Kidney capillary endothelial cell (primary cell): ENCODE results near the gene SGCE.
"Not testable (repeated sequence)": the region's sequence is repeated elsewhere in the genome, so short reads cannot be mapped to it uniquely, and the experiment has no call there.

Experiments used
- DNase-seq: peaks from one replicate; pipeline ENCODE4 v3.0.0-alpha.2; 2018; ENCODE audit warnings: low spot score

SGCE gene, protein sequence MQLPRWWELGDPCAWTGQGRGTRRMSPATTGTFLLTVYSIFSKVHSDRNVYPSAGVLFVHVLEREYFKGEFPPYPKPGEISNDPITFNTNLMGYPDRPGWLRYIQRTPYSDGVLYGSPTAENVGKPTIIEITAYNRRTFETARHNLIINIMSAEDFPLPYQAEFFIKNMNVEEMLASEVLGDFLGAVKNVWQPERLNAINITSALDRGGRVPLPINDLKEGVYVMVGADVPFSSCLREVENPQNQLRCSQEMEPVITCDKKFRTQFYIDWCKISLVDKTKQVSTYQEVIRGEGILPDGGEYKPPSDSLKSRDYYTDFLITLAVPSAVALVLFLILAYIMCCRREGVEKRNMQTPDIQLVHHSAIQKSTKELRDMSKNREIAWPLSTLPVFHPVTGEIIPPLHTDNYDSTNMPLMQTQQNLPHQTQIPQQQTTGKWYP

DNA sequence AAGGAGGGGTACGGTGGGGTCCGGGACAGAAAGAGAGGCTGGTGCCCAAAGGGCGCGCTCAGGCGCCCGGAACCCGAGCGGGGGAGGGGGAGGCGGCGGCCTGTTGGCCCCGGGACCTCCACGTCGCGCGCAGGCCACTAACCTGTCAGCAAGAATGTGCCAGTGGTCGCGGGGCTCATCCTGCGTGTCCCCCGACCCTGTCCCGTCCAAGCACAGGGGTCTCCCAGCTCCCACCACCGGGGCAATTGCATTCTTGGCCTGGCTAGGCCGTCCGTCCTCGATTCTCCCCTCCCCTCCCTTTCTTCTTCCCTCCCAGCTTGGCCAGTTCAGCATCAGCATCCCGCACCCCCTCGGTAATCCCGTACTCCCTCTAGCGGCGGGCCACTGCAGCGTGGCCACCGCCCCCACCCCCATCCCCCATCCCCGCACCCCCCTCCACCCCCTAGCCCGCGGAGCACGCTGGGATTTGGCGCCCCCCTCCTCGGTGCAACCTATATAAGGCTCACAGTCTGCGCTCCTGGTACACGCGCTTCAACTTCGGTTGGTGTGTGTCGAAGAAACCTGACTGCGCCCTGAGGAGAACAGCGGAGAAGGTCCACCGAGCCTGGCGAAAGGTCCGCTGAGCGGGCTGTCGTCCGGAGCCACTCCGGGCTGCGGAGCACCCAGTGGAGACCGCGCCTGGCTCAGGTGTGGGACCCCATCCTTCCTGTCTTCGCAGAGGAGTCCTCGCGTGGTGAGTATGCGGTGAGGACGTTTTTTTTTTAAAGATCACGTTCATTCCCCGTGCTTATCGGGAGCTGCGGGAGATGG lies at the start of gene SGCE:
Gene SGCE, minus strand, starts transcription at position 286 of the 810 bp plus-strand sequence. Its CDS starts 35 bp downstream, at position 251.
- peak; percentile 66 for DNase-seq

DNA sequence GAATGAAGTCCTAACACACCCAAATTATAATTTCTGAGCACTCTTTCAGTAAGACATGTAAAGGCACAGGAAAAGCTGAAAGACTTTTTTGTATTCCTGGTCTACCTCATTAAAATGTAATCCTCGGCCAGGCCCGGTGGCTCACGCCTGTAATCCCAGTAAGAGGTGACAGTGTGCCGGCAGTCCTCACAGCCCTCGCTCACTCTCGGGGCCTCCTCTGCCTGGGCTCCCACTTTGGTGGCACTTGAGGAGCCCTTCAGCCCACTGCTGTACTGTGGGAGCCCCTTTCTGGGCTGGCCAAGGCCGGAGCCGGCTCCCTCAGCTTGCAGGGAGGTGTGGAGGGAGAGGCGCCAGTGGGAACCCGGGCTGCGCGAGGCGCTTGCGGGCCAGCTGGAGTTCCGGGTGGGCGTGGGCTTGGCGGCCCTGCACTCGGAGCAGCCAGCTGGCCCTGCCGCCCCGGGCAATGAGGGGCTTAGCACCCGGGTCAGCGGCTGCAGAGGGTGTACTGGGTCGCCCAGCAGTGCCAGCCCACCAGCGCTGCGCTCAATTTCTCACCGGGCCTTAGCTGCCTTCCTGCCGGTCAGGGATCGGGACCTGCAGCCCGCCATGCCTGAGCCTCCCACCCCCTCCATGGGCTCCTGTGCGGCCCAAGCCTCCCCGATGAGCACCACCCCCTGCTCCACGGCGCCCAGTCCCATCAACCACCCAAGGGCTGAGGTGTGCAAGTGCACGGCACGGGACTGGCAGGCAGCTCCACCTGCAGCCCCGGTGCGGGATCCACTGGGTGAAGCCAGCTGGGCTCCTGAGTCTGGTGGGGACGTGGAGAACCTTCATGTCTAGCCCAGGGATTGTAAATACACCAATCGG lies 49.5 kb upstream of the SGCE start:
- DNase-seq: not testable (repeated sequence)

DNA sequence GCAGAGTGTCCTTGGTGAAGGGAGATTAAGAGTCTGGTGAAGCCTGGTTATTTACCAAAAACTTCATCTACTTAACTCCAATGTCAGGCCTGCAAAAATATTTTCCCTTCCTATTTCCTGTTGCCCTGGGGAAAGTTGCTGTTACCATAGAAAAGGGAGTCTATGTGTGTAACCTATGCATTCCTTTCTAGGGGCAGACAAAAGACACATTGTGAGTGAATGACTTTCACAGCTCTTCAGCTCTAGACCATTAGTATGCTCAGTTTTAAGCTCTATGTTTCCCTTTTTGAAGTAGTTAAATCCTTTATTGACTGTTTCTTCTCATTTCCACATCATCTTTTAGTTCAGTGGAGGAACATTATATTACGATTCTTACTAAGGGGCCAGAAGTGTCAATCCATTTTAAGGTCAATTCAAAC lies 45.6 kb upstream of the SGCE start:
- peak; percentile 50 for DNase-seq

DNA sequence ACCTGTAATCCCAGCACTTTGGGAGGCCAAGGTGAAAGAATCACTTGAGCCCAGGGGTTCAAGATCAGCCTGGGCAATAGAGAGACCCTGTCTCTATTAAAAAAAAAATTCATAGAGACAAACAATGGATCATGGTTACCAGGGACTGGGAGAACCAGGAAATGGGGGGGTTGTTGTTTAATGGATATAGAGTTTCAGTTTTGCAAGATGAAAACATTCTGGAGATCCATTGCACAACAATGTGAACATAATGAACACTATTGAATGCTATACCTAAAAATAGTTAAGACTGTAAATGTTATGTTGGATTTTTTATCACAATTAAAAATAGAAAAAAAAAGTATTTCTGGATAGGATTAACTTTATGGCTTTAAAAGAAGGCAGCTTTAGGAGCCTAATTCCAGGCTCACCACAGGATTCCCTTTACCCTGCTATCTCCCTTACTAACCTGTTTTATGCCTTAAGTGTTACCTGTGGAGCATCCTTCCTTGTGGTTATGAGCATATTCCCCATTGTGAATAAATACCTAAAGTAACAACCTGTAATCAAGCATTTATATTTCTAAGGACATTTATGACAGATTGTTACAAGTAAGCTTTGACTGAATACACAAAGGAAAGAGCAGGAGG lies 45.1 kb upstream of the SGCE start:
- DNase-seq: no peak

DNA sequence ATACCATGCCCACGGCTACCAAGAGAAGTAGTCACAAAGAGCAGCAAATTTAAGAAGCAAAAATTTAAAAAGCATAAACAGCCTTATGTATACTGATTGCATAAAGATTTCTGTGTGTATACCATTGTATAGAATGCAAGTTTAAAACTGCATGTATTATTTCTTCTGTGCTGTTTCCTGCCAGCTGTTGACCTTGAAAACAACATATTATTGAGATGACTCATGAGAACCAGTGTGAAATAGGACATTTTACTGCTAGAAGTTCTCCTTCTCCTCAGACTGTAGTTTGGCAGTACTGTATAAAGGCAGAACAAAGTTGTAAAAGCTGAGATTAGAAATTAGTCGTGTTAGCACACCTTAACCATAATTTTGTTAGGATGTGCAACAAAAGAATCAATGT lies 42.3 kb upstream of the SGCE start:
- peak; percentile 83 for DNase-seq

DNA sequence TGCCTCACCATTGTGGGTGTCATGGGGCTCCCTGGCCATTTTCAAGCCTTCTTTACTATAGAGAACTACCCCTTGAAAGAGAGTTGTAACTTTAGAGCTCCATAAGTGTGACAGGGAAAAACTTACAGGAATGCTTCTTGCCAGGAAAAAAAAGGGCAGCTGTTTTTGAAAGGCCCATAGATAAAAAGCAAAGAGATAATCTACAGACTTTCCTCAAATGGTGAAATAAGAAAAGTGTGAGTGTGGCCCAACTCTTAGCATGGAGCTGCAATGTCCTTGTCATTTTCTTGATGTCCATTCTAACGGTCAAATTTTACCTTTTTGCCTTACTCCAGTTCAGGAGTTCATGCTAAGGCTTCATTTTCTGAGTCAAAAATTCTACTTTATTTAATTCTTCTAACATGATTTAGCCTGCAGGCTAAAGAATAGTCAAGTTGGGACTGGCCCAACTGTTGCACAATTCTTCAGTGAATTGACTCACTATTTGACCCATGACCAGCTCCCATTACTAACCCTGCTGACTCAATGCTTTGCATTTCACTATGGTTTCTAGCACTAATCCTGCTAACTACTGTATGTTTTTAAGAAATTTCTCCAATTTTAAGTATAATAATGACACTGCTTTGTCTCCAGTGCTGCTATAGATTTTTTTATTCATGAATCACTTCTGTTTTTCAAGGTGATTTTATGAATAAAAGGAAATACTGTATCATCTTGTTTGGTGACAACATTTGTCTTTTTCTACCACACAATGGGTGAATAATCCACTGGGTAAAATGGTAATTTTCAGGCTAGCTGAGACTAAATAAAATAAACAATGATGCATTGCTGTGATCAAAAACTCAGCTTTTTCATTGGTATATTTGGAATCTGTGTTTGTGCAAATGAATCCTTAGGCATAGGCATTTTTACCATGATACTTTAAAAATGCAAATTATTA lies 41.4 kb upstream of the SGCE start:
- DNase-seq: peak; percentile 93

DNA sequence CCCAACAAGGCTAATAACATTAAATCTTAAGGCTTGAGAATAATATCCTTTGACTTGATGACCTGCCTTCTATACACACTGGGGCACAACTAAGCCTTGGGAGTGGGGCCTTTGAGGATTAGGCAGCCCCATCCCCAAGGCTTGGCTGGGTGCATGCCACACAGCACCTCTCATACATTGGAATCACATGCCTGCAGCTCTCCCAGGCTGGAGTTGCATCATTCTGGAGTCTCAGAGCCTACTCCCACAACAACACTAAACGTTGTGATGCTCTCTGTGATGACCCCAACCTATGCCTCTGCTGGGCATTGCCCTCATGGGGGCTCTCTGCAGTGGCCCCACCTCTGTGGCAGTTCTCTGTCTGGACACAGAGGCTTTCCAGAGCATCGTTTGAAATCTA lies 31.9 kb upstream of the SGCE start:
- no peak for DNase-seq

DNA sequence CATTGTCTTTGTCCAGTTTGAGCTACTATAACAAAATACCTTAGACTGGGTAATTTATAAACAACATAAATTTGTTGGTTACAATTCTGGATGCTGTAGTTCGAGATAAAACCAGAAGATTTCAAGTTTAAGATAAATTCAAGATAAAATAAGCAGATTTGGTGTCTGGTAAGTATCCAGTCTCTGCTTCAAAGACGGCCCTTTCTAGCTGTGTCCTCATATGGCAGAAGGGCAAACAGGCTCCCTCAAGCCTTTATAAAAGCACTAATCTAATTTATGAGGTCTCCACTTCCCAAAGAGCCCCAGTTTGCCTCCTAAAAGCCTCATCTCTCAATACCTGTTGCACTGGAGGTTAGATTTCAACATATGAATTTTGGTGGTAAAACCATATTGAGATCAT lies 31.1 kb upstream of the SGCE start:
- DNase-seq: no peak

DNA sequence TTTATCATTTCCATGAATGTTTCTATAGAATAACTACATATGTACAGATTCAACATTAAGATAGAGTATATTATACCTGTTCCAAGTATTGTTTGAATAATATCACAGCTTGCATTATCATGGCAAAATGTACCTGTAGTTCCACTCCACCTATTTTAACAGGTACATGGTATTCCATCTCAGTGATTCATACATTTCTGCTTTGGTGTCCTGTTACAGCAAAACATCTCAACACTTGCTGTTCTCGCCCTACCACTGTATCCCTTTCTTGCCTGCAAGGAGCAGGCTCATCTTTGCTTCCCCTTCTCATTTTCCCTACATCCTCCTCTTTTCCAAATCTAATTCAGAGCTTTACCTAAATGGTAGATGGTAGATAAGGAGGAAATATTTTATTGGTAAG lies 27.1 kb upstream of the SGCE start:
- no peak for DNase-seq

DNA sequence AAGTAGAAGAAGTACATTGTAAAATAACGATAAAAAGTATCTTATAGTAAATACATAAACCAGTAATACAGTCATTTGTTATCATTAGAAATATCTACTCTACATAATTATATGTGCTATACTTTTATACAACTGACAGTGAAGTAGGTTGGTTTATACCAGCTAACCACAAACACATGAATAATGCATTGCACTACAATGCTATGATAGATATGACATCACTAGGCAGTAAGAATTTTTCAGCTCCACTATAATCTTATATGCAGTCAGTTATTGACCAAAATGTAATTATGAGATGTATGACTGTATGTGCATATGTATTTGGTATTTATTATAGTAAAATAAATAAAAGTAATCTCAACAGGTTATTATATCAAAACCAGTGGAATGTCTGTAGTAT lies 23.4 kb upstream of the SGCE start:
- no peak for DNase-seq

DNA sequence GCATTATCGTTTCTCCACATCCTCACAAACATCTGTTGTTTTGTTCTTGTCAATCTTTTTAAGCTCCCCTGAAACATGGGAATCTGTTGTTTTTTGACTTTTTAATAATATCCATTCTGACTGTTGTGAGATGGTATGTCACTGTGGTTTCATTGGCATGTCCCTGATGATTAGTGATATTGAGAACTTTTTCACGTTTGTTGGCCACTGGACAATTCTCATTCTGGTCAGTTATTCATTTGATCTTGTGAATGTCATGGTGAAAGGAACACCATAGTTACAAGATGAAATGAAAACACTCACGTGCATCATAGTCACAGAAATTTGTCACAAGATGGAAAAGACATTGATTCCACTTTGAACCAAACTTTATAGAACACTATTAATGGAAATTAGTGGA lies 20.5 kb upstream of the SGCE start:
- DNase-seq: no peak

DNA sequence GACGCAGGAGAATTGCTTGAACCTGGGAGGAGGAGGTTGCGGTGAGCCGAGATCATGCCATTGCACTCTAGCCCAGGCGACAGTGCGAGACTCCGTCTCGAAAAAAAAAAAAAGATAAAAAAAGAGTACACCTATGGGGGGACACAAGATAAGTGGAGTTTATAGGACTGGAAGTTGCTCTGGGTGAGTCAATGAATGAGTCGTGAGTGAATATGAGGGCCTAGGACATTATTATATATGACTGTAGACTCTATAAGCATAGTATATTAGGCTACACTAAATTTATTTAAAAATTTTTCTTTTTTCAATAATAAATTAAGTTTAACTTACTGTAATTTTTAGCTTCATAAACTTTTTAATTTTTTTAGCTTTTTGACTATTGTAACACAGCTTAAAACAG lies 19.4 kb upstream of the SGCE start:
- DNase-seq: no peak

DNA sequence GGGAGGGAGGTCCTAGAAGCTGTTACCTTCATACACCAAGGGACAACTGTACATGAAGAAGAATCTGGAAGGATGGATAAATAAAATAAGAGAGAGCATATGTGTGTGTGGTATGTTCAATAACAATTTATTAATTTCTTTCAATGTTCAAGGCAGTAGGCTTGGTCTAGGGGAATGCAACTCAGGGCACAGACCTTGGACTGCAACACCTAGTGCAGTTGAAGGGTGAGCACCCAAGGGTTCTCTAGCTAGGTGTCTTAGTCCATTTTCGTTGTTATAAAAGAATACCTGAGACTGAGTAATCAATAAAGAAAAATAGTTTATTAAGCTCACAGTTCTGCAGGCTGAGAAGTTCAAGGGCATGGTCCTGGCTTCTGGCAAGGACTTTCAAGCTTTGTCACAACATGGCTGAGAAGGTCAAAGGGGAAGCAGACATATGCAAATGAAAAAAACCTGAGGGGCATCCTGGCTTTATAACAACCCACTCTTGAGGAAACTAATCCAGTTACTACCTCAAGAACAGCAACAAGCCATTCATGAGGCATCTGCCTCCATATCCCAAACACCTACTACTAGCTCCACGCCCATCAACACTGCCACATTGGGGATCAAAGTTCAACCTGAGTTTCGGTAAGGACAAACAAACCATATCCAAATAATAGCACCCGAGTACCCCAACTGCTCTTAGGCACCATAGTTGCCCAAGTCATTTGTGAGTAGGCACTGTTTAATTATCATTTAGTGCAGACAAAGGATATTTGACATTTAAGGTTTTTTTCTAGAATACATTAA lies 15.7 kb upstream of the SGCE start:
- no peak for DNase-seq

DNA sequence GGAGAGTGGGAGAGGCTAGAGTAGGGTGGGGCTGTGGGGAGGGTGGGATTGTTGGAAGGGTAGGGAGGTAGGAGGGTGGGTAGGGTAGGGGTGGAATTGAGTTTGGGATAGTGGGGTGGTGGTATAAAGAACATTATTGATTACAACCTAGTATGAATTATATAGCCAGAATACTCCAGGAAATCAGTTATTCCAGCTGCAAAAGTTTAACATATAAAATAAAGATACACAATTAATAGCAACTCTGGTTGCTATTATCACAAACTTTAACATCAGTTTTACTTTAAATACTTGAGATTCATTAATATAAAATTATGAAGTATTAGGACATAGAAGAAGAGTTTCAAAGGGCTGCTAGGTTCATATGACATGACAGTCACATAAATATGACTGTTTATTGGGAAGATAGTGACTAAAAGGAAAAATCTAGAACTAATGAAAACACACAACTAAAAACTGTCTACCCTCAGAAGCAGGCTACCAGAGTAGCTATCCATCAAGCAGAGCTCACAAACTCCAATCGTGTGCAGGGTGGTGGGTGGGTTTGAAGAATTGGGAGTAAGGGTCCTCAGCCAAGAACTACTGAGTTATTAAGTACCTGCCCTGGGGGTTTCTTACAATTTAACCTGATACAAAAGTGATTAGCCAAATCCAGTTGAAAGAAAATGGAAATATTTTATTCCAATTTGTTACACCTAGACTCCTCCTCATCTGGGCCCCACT lies 14.0 kb upstream of the SGCE start:
- DNase-seq: no peak

DNA sequence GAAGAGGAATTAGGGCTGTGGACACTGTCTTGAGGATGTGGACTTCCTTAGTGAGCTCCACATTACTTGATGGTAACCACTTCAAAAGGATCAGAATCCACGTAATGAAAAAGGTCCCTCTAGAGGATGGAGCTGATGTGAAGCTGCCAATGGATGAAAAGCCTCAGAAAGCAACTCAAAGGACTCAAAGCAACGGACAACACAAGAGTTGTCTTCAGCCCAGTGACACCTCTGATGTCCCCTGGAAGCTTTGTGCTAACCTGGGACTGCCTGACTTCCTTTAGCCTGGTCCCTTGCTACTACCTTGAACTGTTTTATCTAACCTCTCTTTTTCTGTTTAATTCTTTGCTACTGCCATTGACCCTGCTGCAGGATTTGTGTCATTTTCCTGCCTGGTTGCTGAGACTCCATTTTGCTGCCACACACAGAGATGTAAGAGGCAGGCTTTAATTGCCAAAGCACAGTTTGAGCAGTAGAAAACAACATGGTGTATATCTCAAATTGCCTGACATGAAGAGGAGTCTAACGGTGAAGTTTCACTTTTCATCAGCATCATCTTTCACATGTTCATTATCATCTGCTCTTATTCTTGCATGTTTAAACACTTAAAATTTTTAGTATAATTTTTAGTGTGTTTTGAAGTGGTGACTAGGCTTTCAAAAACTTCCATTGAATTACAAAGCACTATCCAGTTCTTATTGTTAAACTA lies 11.1 kb upstream of the SGCE start:
- DNase-seq: no peak

DNA sequence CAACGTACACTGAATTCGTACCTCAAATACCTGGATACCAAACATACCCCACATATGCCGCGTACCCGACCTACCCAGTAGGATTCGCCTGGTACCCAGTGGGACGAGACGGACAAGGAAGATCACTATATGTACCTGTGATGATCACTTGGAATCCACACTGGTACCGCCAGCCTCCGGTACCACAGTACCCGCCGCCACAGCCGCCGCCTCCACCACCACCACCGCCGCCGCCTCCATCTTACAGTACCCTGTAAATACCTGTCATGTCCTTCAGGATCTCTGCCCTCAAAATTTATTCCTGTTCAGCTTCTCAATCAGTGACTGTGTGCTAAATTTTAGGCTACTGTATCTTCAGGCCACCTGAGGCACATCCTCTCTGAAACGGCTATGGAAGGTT lies 9.5 kb upstream of the SGCE start:
- DNase-seq: no peak

DNA sequence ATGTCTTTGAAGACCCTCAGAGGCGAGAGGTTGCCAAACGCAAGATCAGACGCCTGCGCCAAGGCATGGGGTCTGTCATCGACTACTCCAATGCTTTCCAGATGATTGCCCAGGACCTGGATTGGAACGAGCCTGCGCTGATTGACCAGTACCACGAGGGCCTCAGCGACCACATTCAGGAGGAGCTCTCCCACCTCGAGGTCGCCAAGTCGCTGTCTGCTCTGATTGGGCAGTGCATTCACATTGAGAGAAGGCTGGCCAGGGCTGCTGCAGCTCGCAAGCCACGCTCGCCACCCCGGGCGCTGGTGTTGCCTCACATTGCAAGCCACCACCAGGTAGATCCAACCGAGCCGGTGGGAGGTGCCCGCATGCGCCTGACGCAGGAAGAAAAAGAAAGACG lies 8.1 kb upstream of the SGCE start:
- no peak for DNase-seq

DNA sequence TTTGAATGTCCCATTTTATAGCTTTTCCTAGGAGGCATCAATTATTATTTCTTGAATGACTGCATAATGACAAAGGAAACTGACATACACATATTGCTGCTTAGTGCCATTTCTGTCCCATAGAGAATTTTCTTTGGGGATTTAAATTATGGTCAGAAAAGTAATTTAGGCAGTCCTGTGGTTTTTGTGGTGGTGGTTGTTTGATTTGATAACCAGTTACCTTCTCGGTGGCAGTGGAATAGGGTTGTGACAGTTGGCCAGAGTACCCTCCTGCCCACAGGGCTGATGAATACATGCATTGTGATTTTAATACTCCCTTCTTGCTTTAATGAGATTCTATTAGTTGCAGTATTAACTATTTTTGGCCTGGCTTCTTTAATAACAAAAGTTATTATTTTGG lies 6.6 kb upstream of the SGCE start:
- no peak for DNase-seq

DNA sequence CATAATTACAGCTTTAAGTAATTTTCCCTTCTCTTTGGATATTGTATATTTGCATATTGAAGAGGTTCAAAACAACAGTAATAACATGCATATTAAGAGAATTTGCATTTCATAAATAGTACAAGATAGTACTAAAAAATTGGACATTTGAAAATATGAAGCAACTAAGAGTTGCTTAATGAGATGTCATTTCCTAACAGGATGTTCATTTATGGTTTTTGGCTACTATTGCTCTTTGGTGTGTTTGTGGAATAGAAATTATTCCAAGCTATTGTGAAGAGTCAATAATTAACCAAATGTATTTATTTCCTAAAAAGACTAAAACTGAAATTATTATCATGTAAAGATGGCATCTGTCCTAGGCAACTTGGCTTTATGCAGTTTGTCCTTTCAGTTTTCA lies 4.1 kb upstream of the SGCE start:
- no peak for DNase-seq
